ENCODE data around the gene FAM219A.

The FAM219A gene

DNA sequence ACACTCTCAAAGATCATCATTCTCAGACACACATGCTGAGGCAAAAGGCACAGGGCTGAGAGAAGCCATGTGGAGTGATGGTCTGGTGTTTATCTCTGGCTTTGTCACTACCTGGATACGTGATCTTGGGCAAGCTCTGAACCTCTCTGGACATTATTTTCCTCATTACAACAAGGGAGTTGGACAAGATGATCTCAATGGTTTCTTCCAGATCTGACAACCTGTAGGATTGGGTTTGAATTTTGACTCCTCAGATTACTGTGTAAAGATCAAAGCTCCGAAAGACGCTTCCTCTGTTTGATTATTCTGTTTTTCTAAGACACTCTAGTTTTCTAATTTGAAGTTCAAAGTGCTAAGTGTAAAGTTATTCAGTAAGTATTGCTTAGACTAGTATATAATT, 109.0 kb downstream of the FAM219A start:
- DNase-seq (ENCODE audit: low read depth, low spot score), result no peak
